PFSK-1 (cell line): ENCODE results near the gene CENPP.

Experiments
- FOXP2 ChIP-seq: optimal IDR thresholded peaks from 2 replicates; pipeline ENCODE3; 2011; ENCODE audit warnings: borderline replicate concordance, control low read depth, inconsistent platforms; ENCODE audit not compliant: insufficient read depth; ENCODE audit errors: extremely low read length, extremely low read depth
- POLR2AphosphoS5 ChIP-seq: IDR thresholded peaks from 2 replicates; pipeline ENCODE4 v1.6.1; 2012; ENCODE audit warnings: low read depth, mild to moderate bottlenecking, control low read depth, low read length, moderate library complexity
- SIN3A ChIP-seq: IDR thresholded peaks from 2 replicates; pipeline ENCODE4 v1.6.1; 2012; ENCODE audit warnings: mild to moderate bottlenecking, low read length, moderate library complexity, borderline replicate concordance; ENCODE audit not compliant: insufficient read depth
- TAF1 ChIP-seq: IDR thresholded peaks from 2 replicates; pipeline ENCODE4 v1.6.1; 2012; ENCODE audit warnings: low read length, control low read depth, borderline replicate concordance; ENCODE audit not compliant: insufficient read depth
- TF ChIP-seq, protein P1 (sequence below), 2 experiments: IDR thresholded peaks; 2 replicates each; pipeline versions ENCODE4 v1.6.1 to v1.8.0; 2011 to 2012; ENCODE audit warnings: low read depth in 2 of 2, low read length in 2 of 2, control low read depth in 1 of 2, inconsistent platforms in 1 of 2, mild to moderate bottlenecking in 1 of 2, moderate library complexity in 1 of 2; ENCODE audit not compliant: insufficient read depth in 1 of 2

DNA sequence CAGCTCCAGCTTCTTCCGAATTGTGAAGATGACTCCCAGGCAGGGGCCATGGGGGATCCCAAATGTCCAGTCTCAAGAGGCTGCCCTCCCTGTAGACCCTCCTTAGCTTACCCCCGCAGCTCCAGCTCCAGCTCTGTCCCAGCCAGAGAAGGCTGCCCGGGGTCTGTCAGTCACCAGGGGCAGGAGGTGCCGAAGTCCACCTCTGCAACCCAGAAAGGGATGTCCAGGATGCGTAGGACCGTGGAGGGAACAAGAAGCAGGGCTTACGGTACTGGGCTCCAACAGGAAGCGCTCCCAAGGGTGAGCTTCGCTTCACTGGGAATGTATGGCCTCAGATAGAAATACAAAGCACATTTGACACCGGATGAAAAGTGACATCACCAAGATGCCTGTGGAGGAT lies 338.2 kb downstream of the CENPP start:
- TF ChIP-seq POLR2AphosphoS5 (no peak), TAF1 (no peak), SIN3A (no peak), FOXP2 (no peak)
- TF ChIP-seq, protein P1, sequence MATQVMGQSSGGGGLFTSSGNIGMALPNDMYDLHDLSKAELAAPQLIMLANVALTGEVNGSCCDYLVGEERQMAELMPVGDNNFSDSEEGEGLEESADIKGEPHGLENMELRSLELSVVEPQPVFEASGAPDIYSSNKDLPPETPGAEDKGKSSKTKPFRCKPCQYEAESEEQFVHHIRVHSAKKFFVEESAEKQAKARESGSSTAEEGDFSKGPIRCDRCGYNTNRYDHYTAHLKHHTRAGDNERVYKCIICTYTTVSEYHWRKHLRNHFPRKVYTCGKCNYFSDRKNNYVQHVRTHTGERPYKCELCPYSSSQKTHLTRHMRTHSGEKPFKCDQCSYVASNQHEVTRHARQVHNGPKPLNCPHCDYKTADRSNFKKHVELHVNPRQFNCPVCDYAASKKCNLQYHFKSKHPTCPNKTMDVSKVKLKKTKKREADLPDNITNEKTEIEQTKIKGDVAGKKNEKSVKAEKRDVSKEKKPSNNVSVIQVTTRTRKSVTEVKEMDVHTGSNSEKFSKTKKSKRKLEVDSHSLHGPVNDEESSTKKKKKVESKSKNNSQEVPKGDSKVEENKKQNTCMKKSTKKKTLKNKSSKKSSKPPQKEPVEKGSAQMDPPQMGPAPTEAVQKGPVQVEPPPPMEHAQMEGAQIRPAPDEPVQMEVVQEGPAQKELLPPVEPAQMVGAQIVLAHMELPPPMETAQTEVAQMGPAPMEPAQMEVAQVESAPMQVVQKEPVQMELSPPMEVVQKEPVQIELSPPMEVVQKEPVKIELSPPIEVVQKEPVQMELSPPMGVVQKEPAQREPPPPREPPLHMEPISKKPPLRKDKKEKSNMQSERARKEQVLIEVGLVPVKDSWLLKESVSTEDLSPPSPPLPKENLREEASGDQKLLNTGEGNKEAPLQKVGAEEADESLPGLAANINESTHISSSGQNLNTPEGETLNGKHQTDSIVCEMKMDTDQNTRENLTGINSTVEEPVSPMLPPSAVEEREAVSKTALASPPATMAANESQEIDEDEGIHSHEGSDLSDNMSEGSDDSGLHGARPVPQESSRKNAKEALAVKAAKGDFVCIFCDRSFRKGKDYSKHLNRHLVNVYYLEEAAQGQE (IDR thresholded peaks at IDR 0.05; ENCODE audit: insufficient read depth in 1 of 2, low read depth in 2 of 2, low read length in 2 of 2), result no peak
